Peyer's patch (tissue), 4 donors: ENCODE results near the gene C1orf198. TPM values are rescaled to one million over a fixed set of nuclear protein-coding genes. Genes with fewer than 3 reads are reported as not detected.

Source experiments
- DNase-seq, 3 donors: peaks; one replicate each; pipeline ENCODE4 v3.0.0-alpha.2; 2017 to 2019
- H3K27ac ChIP-seq, 4 donors: fragments of 200-600 bp; sonication (generic); one replicate each; pipeline ENCODE4 v1.5.1; 2016 to 2019
- H3K27me3 ChIP-seq, 2 donors: fragments of 200-600 bp; sonication (generic); one replicate each; pipeline ENCODE4 v1.5.1; 2019
- H3K36me3 ChIP-seq, 3 donors: fragments of 200-600 bp; sonication (generic); one replicate each; pipeline ENCODE4 v1.5.1; 2016 to 2019
- H3K4me1 ChIP-seq, 4 donors: fragments of 200-600 bp; sonication (generic); one replicate each; pipeline ENCODE4 v1.5.1; 2016 to 2019
- H3K4me3 ChIP-seq, 4 donors: fragments of 200-600 bp; sonication (generic); 1 replicate in 3 of 4; 2 replicates in 1 of 4; pipeline ENCODE4 v1.5.1; 2016 to 2019; ENCODE audit warnings: mild to moderate bottlenecking in 1 of 4
- H3K9me3 ChIP-seq, 4 donors: fragments of 200-600 bp; sonication (generic); one replicate each; pipeline ENCODE4 v1.5.1; 2016 to 2019; ENCODE audit warnings: mild to moderate bottlenecking in 1 of 4
- POLR2A ChIP-seq, 2 donors: fragments of 450-650 bp; IDR thresholded peaks; one replicate each; pipeline ENCODE4 v1.5.1; 2017; ENCODE audit warnings: antibody characterized with exemption in 2 of 2, mild to moderate bottlenecking in 2 of 2, moderate library complexity in 2 of 2
- total RNA-seq, 4 donors: library from RNA; depleted of rRNA; stranded (reverse); fragments of >200 nt; gene quantifications; one replicate each; pipeline ENCODE4 v1.1.0, GENCODE V29; 2016
- TF ChIP-seq, protein P1 (sequence below), 6 experiments: fragments of 450-650 bp in 4 of 6; fragments of 200-600 bp in 2 of 6; sonication (generic) in 1 of 6; IDR thresholded peaks; one replicate each; pipeline ENCODE4 v1.5.1; 2017 to 2019; ENCODE audit warnings: antibody characterized with exemption in 6 of 6, mild to moderate bottlenecking in 3 of 6, moderate library complexity in 1 of 6

The C1orf198 gene
- total RNA-seq, 4 donors from 2014 or later = 10.3 to 14.0 (median 11.4) TPM

DNA sequence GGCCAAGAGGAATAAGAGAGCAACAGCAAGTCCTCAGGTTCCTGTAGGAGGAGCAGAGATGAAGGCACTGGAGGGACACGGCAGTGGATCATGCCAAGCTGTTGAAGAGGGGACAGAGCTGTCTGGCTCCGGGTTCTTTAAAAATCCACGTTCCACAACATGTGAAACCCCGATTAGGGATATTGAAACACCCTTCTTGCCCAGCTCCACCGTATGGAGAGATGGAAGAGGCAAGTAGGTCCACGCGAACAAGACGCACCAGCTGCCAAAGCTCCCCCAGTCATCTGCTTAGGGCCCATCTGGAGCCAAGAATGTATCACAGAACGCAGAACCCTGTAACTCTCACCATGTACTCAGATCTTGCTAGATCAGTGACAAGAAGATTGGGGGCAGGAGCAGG is 3.9 kb downstream of the C1orf198 start:
- Histone ChIP-seq H3K4me3 (no peak overlapping the region), H3K36me3 (no peaks in the 10 kb centered on the region), H3K27me3 (no peaks in the 10 kb centered on the region), H3K27ac (peak overlapping the region in 1 of 4 donors; percentile 1), H3K9me3 (no peaks in the 10 kb centered on the region), H3K4me1 (peaks cover 0 to 22% (median 3%) of the 10 kb centered on the region in 4 donors)
- TF ChIP-seq, protein P1, sequence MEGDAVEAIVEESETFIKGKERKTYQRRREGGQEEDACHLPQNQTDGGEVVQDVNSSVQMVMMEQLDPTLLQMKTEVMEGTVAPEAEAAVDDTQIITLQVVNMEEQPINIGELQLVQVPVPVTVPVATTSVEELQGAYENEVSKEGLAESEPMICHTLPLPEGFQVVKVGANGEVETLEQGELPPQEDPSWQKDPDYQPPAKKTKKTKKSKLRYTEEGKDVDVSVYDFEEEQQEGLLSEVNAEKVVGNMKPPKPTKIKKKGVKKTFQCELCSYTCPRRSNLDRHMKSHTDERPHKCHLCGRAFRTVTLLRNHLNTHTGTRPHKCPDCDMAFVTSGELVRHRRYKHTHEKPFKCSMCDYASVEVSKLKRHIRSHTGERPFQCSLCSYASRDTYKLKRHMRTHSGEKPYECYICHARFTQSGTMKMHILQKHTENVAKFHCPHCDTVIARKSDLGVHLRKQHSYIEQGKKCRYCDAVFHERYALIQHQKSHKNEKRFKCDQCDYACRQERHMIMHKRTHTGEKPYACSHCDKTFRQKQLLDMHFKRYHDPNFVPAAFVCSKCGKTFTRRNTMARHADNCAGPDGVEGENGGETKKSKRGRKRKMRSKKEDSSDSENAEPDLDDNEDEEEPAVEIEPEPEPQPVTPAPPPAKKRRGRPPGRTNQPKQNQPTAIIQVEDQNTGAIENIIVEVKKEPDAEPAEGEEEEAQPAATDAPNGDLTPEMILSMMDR (IDR thresholded peaks at IDR 0.05) = no peak
- no peak for TF ChIP-seq POLR2A (IDR thresholded peaks at IDR 0.05)
- no peak for DNase-seq

DNA sequence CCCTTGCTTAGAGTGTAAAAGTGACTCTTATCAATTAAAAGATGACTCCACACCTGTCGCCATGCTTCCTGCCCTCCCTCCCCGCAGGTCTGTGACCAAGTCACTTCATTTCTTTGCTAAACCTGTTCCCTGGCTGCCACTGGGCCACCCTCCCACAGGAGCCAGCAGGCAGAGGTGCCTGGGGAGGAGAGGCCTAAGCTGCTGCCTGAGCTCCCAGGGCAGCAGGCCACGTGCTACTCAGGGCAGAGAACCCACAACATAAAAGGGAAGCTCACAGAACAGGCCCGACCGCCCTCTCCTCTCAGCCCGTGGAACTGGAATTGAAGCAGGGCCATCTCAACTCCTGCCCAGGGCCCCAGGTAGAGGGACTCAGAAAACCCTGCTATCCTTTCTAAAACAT is 4.9 kb downstream of the C1orf198 start:
- Histone ChIP-seq H3K4me3 (no peak overlapping the region), H3K27me3 (no peaks in the 10 kb centered on the region), H3K36me3 (no peaks in the 10 kb centered on the region), H3K9me3 (no peaks in the 10 kb centered on the region), H3K27ac (peak overlapping the region in 1 of 4 donors; percentile 13), H3K4me1 (peaks cover 0 to 24% (median 0%) of the 10 kb centered on the region in 4 donors)
- TF ChIP-seq, protein P1 (IDR thresholded peaks at IDR 0.05) = no peak
- TF ChIP-seq POLR2A (IDR thresholded peaks at IDR 0.05) = no peak
- DNase-seq = peak in 1 of 3 donors; percentile 23

DNA sequence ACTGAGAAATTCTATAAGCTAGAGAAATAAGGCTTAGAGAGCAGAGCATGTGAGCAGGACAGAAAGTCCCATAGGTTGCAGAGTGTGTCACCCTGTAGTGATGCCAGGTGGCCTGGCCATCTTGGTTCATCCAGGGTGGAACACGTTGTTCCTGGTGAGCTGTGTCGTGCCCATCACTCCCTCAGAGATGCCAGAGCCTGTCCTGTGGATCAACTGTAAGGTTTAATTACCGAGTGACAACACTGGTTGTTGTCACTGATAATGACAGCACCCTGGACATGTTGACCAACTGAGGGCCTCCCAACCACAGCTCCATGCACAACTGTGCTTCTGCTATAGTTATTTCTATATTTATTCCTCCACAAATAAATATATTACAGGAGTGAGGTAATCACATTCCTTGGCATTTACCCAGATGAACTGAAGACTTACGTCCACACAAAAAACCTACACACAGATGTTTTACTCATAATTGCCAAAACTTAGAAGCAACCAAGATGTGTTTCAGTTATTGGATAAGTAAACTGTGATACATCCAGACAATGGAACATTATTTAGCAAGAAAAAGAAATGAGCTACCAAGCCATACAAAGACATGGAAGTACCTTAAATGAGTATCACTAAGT is 6.2 kb downstream of the C1orf198 start:
- no peaks in the 10 kb centered on the region for H3K9me3 ChIP-seq
- H3K27me3 ChIP-seq = no peaks in the 10 kb centered on the region
- no peak overlapping the region for H3K4me3 ChIP-seq
- TF ChIP-seq POLR2A (IDR thresholded peaks at IDR 0.05) = no peak
- TF ChIP-seq, protein P1 (IDR thresholded peaks at IDR 0.05) = no peak
- H3K36me3 ChIP-seq = no peaks in the 10 kb centered on the region
- H3K4me1 ChIP-seq = peaks cover 0 to 23% (median 0%) of the 10 kb centered on the region in 4 donors
- no peak overlapping the region for H3K27ac ChIP-seq
- DNase-seq = no peak

DNA sequence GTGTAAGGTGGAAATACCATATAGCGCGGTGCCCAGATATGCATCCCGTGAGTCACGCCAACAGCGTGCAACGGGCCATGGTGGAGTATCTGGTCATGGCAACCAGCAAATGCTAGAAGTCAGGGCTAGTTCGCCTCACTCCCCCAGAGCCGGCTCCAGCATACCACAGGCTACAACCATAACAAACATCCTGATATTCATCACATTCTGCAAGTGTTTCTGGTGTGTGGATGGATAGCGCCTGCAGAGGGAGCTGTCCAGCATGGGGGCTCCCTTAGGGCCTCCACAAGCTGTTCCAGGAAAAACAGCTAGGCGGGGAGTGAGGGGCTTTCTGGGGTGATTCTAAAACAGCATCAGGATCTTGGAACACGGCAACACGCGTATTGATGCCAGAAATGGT is 6.8 kb downstream of the C1orf198 start:
- no peak overlapping the region for H3K27ac ChIP-seq
- DNase-seq = no peak
- H3K9me3 ChIP-seq = no peaks in the 10 kb centered on the region
- no peak overlapping the region for H3K4me3 ChIP-seq
- H3K27me3 ChIP-seq = no peaks in the 10 kb centered on the region
- H3K36me3 ChIP-seq = no peaks in the 10 kb centered on the region
- no peak for TF ChIP-seq POLR2A (IDR thresholded peaks at IDR 0.05)
- TF ChIP-seq, protein P1 (IDR thresholded peaks at IDR 0.05) = no peak
- peaks cover 0 to 22% (median 0%) of the 10 kb centered on the region in 4 donors for H3K4me1 ChIP-seq

DNA sequence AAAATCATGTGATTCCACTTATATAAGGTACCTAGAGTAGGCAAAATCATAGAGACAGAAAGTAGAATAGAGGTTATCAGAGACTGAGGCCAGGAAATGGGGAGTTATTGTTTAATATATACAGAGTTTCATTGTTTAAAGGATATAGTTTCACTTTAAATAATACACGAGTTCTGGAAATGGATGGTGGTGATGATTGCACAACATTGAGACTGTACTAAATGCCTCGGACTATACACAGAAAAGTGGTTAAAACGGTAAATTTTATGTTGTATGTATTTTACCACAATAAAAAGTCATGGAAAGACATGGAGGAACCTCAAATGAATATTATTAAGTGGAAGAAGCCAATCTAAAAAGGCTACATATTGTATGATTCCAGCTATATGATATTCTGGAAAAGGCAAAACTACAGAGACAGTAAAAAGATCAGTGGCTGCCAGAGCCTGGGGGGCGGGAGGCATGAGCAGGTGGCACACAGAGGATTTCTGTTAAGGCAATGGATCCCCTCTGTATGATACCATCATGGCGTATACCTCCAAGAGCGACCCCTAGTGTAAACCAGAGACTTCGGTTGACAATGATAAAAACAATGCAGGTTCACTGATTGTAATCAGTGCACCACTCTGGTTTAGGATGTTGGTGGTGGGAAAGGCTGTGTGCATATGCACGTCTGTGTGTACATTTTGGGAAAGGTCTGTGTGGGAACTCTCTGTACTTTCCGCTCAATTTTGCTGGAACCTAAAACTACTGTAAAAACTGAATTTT is 7.5 kb downstream of the C1orf198 start:
- no peak for DNase-seq
- H3K36me3 ChIP-seq = no peaks in the 10 kb centered on the region
- H3K27ac ChIP-seq = no peak overlapping the region
- H3K27me3 ChIP-seq = no peaks in the 10 kb centered on the region
- H3K9me3 ChIP-seq = no peaks in the 10 kb centered on the region
- TF ChIP-seq, protein P1 (IDR thresholded peaks at IDR 0.05) = no peak
- no peak for TF ChIP-seq POLR2A (IDR thresholded peaks at IDR 0.05)
- peaks cover 0 to 18% (median 0%) of the 10 kb centered on the region in 4 donors for H3K4me1 ChIP-seq
- H3K4me3 ChIP-seq = no peak overlapping the region
